KMS-11 (cell line): ENCODE measurements around the gene ADAM23.

Source experiments
- H2AFZ ChIP-seq: fragments of 200-600 bp; sonication (generic); 2 replicates; pipeline ENCODE4 v1.6.1; 2016; ENCODE audit warnings: antibody characterized with exemption, mixed run types, low read depth
- H3K27ac ChIP-seq: fragments of 200-600 bp; sonication (generic); 2 replicates; pipeline ENCODE4 v1.6.1; 2016; ENCODE audit warnings: mild to moderate bottlenecking, mixed run types
- H3K27me3 ChIP-seq: fragments of 200-600 bp; sonication (generic); 2 replicates; pipeline ENCODE4 v1.6.1; 2017; ENCODE audit warnings: mild to moderate bottlenecking, low read depth, mixed run types, moderate library complexity; ENCODE audit not compliant: insufficient read depth
- H3K36me3 ChIP-seq: fragments of 200-600 bp; sonication (generic); 2 replicates; pipeline ENCODE4 v1.6.1; 2017; ENCODE audit warnings: mild to moderate bottlenecking, mixed run types; ENCODE audit not compliant: insufficient read depth
- H3K4me1 ChIP-seq: fragments of 200-600 bp; sonication (generic); 2 replicates; pipeline ENCODE4 v1.6.1; 2016; ENCODE audit warnings: mild to moderate bottlenecking, low read depth, mixed run types; ENCODE audit not compliant: poor library complexity, severe bottlenecking
- H3K4me2 ChIP-seq: fragments of 200-600 bp; sonication (generic); 2 replicates; pipeline ENCODE4 v1.7.0; 2016; ENCODE audit warnings: mild to moderate bottlenecking, mixed run types
- H3K4me3 ChIP-seq: fragments of 200-600 bp; sonication (generic); IDR thresholded peaks from 2 replicates; pipeline ENCODE4 v1.6.1; 2017; ENCODE audit warnings: low read depth, low read length, mixed read lengths; ENCODE audit not compliant: insufficient read depth
- H3K79me2 ChIP-seq: fragments of 200-600 bp; sonication (generic); 2 replicates; pipeline ENCODE4 v1.6.1; 2016; ENCODE audit warnings: low read depth, mixed run types; ENCODE audit not compliant: insufficient read depth
- H3K9ac ChIP-seq: fragments of 200-600 bp; sonication (generic); 2 replicates; pipeline ENCODE4 v1.6.1; 2016; ENCODE audit warnings: mild to moderate bottlenecking, mixed run types
- H4K20me1 ChIP-seq: fragments of 200-600 bp; sonication (generic); 2 replicates; pipeline ENCODE4 v1.6.1; 2016; ENCODE audit warnings: mild to moderate bottlenecking, mixed run types; ENCODE audit not compliant: insufficient read depth
- CTCF ChIP-seq: fragments of 200-600 bp; sonication (generic); conservative IDR thresholded peaks from 2 replicates; pipeline ENCODE4 v1.6.1; 2017; ENCODE audit warnings: low read depth, mild to moderate bottlenecking, antibody characterized with exemption, low read length, moderate library complexity, mixed read lengths

Gene ADAM23

GRCh38 chr2:206464597-206464996 is 21.3 kb downstream of the ADAM23 start:
- Histone ChIP-seq H3K27ac (no peak overlapping the region), H3K4me2 (no peak overlapping the region), H4K20me1 (no peaks in the 10 kb centered on the region), H3K27me3 (no peaks in the 10 kb centered on the region), H3K4me1 (no peaks in the 10 kb centered on the region), H2AFZ (no peak overlapping the region), H3K36me3 (no peaks in the 10 kb centered on the region), H3K4me3 (no peak overlapping the region), H3K79me2 (no peaks in the 10 kb centered on the region), H3K9ac (no peak overlapping the region)
- no peak for TF ChIP-seq CTCF

DNA sequence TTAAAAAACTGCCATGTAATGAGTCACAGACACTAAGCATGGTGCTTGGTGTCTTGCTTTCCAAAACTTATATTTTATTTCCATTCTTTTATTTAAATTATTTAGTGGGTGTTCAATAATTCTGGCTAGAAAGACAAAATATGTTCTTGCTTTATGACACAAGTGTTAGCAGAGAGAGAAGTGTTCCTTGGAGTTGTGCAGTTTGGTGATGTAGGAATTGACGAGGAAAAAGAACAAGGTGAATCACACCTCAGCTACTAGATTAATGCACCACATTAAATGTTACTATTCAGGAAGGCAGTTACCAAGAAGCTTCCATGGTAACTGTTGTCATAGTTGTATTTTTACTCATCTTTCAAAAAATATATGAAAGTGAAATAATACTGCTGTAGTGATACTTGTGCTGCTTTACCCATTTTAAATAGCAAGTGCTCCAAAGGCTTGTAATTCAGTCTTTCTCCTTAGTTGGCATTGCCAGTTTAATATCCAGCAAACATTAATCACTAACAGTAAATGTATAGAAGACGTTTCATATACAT is 28.3 kb downstream of the ADAM23 start:
- TF ChIP-seq CTCF = no peak
- H3K36me3 ChIP-seq = no peaks in the 10 kb centered on the region
- H3K4me3 ChIP-seq = no peak overlapping the region
- H3K4me2 ChIP-seq = no peak overlapping the region
- H3K79me2 ChIP-seq = no peaks in the 10 kb centered on the region
- no peak overlapping the region for H2AFZ ChIP-seq
- no peak overlapping the region for H3K9ac ChIP-seq
- H3K4me1 ChIP-seq = no peaks in the 10 kb centered on the region
- H3K27me3 ChIP-seq = no peaks in the 10 kb centered on the region
- H3K27ac ChIP-seq = no peak overlapping the region
- H4K20me1 ChIP-seq = no peaks in the 10 kb centered on the region

DNA sequence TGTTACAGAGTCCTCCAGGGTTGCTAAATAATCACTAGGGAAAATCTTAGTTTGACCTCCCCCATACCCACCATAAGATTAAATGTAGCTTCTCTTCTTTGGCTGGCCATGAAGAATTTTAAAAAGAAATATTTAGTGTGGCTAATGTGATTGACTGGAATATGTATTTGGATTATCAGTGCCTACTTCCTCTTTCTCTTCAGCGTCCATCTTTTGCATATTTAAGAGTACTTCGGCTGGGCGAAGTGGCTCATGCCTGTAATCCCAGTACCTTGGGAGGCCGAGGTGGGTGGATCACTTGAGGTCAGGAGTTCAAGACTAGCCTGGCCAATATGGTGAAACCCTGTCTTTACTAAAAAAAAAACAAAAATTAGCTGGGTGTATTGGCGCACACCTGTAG is 28.8 kb downstream of the ADAM23 start:
- no peak for TF ChIP-seq CTCF
- H3K9ac ChIP-seq = no peak overlapping the region
- H3K27ac ChIP-seq = no peak overlapping the region
- no peaks in the 10 kb centered on the region for H4K20me1 ChIP-seq
- H2AFZ ChIP-seq = no peak overlapping the region
- no peaks in the 10 kb centered on the region for H3K36me3 ChIP-seq
- H3K4me1 ChIP-seq = no peaks in the 10 kb centered on the region
- no peak overlapping the region for H3K4me3 ChIP-seq
- H3K4me2 ChIP-seq = no peak overlapping the region
- H3K79me2 ChIP-seq = no peaks in the 10 kb centered on the region
- no peaks in the 10 kb centered on the region for H3K27me3 ChIP-seq

- Histone ChIP-seq H4K20me1 (no peaks in the 10 kb centered on the region), H3K27ac (no peak overlapping the region)
These were observed 30.8 kb downstream of the ADAM23 start for GRCh38 chr2:206474099-206474498.

More at GRCh38 chr2:206474099-206474498, 30.8 kb downstream of the ADAM23 start:
- H3K4me3 ChIP-seq = no peak overlapping the region
- no peak for TF ChIP-seq CTCF
- H3K4me1 ChIP-seq = no peaks in the 10 kb centered on the region
- no peaks in the 10 kb centered on the region for H3K79me2 ChIP-seq
- no peak overlapping the region for H3K4me2 ChIP-seq
- no peak overlapping the region for H3K9ac ChIP-seq
- H3K36me3 ChIP-seq = no peaks in the 10 kb centered on the region
- no peaks in the 10 kb centered on the region for H3K27me3 ChIP-seq
- H2AFZ ChIP-seq = no peak overlapping the region
